BLaER1 treated with 17β-estradiol and CSF1 and Interleukin-3, amounts not matched to agents 10 nM and 100 nM (cell line): ENCODE measurements around the gene TM4SF4.

Source experiments
- H3K27ac ChIP-seq, 11 experiments: shearing (Covaris generic); formaldehyde crosslinking; 2 replicates each; pipeline ENCODE4 v1.8.1; 2022
- H3K27me3 ChIP-seq, 11 experiments: shearing (Covaris generic); formaldehyde crosslinking; 2 replicates each; pipeline ENCODE4 v1.8.1; 2022
- H3K36me3 ChIP-seq, 11 experiments: shearing (Covaris generic); formaldehyde crosslinking; 2 replicates each; pipeline ENCODE4 v1.8.1; 2022
- H3K4me1 ChIP-seq, 10 experiments: shearing (Covaris generic); formaldehyde crosslinking; 2 replicates each; pipeline ENCODE4 v1.8.1; 2022
- H3K4me2 ChIP-seq, 11 experiments: shearing (Covaris generic); formaldehyde crosslinking; 2 replicates each; pipeline ENCODE4 v1.8.1; 2022
- H3K4me3 ChIP-seq, 10 experiments: shearing (Covaris generic); formaldehyde crosslinking; 2 replicates each; pipeline ENCODE4 v1.8.1; 2022
- H3K9ac ChIP-seq, 11 experiments: shearing (Covaris generic); formaldehyde crosslinking; 2 replicates each; pipeline ENCODE4 v1.8.1; 2022
- H3K9me3 ChIP-seq, 11 experiments: shearing (Covaris generic); formaldehyde crosslinking; replicated peaks in 1 of 11; 2 replicates each; pipeline ENCODE4 v1.8.1; 2022
- H4K20me1 ChIP-seq, 11 experiments: shearing (Covaris generic); formaldehyde crosslinking; 2 replicates each; pipeline ENCODE4 v1.8.1; 2022
- Cebpa-rat ChIP-seq, 11 experiments: shearing (Covaris generic); IDR thresholded peaks; 2 replicates each; pipeline ENCODE4 v1.8.1; 2022

TM4SF4 gene

DNA sequence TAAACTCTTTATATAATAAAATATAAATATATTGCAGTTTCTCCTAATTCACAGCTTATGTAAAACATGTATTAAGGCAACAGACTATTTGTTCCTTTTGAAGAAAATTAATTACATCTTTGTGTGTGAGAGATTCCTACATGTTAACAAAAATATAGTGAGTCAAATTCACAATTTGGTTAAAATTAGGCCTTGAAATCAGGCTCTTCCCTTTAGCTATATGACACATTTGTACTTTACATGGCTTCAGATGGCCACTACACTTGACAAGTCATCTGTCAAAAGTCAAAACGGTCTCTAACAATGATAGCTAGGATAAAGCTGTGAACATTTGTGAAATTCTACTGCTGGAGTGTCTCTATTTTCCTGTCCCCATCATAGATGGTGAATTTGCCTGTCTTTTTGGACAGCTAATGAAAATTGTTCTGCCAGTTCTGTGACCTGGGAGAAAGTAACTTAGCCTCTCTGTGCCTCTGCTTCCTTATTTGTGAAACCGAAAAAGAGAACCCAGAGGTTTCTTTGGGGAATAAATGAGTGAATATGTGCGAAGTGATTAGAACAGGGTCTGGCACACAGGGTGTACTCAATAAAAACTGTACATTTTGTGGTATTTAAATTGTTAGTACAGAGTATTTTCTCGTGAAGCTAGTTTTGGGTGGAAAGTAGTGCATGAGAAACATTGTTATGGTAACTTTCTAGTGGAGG lies 23.6 kb downstream of the TM4SF4 start:
- H3K36me3 ChIP-seq: no peaks in the 10 kb centered on the region
- peaks cover 0 to 18% (median 0%) of the 10 kb centered on the region in 10 experiments; a peak in 3 of 20 replicates for H3K4me1 ChIP-seq
- no peaks in the 10 kb centered on the region for H3K27me3 ChIP-seq
- TF ChIP-seq Cebpa-rat (IDR thresholded peaks at IDR 0.05): no peak
- H4K20me1 ChIP-seq: no peaks in the 10 kb centered on the region
- no peak overlapping the region for H3K27ac ChIP-seq
- H3K4me3 ChIP-seq: no peak overlapping the region
- peak overlapping the region in 1 of 11 experiments; percentile 35; a peak in 1 of 22 replicates for H3K4me2 ChIP-seq
- no peaks in the 10 kb centered on the region for H3K9me3 ChIP-seq
- no peak overlapping the region for H3K9ac ChIP-seq

DNA sequence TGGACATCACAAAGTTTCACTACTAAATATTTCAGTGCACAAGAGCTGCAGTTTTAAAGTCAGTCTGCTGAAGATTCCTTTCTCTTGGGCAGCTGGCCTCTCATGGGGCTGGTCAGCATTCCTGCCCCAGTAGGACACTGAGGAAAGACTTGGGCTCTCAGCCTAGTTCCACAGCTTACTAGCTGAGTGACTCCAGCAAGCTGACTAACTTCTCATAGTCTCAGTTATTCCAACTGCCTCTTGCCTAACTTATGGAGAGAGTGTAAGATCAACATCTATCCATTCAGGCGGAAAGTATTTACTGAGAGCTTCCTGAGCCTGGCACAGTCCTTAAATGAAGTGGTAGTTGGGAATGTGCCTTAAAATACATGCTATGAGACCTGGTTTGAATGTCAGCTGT lies 27.0 kb downstream of the TM4SF4 start:
- Histone ChIP-seq H3K27me3 (no peaks in the 10 kb centered on the region), H3K4me1 (peaks cover 0 to 30% (median 0%) of the 10 kb centered on the region in 10 experiments; a peak in 6 of 20 replicates), H3K4me3 (no peak overlapping the region), H3K27ac (no peak overlapping the region), H4K20me1 (no peaks in the 10 kb centered on the region), H3K9ac (no peak overlapping the region), H3K9me3 (no peaks in the 10 kb centered on the region), H3K36me3 (no peaks in the 10 kb centered on the region), H3K4me2 (no peak overlapping the region)
- no peak for TF ChIP-seq Cebpa-rat (IDR thresholded peaks at IDR 0.05)

DNA sequence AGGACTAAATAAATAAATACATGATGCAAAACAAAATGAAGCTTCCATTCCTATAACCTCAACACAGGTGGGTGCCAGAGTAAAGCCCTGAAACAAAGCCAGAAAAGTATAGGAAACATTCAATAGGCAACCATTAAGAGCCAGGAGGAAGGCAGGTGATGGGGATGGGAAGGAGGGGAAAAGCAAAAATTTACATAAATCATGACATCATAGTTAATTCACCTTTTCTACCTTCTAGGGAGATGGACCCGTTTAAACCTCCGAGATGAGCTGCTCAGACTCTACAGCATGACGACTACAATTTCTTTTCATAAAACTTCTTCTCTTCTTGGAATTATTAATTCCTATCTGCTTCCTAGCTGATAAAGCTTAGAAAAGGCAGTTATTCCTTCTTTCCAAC lies 27.9 kb downstream of the TM4SF4 start:
- no peaks in the 10 kb centered on the region for H3K9me3 ChIP-seq
- H3K4me2 ChIP-seq: no peak overlapping the region
- peaks cover 0 to 40% (median under 1%) of the 10 kb centered on the region in 10 experiments; a peak in 10 of 20 replicates for H3K4me1 ChIP-seq
- H3K27me3 ChIP-seq: no peaks in the 10 kb centered on the region
- no peaks in the 10 kb centered on the region for H3K36me3 ChIP-seq
- H3K4me3 ChIP-seq: no peak overlapping the region
- TF ChIP-seq Cebpa-rat (IDR thresholded peaks at IDR 0.05): no peak
- H4K20me1 ChIP-seq: no peaks in the 10 kb centered on the region
- no peak overlapping the region for H3K9ac ChIP-seq
- no peak overlapping the region for H3K27ac ChIP-seq

DNA sequence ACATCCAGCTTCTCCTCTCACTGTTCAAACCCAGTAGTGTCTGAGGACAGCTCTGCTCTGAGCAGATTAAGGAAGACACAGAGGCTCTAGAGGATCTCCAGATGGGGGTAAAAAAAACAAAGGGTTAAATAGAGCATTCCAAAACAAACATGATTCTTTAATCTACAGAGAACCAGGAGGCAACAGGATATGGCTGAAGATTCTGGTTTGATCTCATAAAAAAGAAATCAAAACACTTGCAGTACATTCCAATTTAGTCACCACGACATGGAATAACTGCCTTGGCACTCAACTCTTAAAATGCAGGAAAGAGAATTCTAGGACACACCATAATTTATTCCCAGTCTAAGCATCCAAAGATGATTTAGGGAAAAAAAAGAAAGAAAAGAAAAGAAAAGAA lies 32.0 kb downstream of the TM4SF4 start:
- H4K20me1 ChIP-seq: no peaks in the 10 kb centered on the region
- no peaks in the 10 kb centered on the region for H3K27me3 ChIP-seq
- H3K4me3 ChIP-seq: no peak overlapping the region; a peak in 1 of 20 replicates
- H3K4me1 ChIP-seq: peaks cover 0 to 62% (median 6%) of the 10 kb centered on the region in 10 experiments; a peak in 10 of 20 replicates
- no peaks in the 10 kb centered on the region for H3K36me3 ChIP-seq
- peak overlapping the region in 2 of 11 experiments; percentile 47 to 70; a peak in 2 of 22 replicates for H3K9ac ChIP-seq
- no peaks in the 10 kb centered on the region for H3K9me3 ChIP-seq
- H3K27ac ChIP-seq: peak overlapping the region in 3 of 11 experiments; percentile 70 to 82 (median 79); a peak in 5 of 22 replicates
- no peak for TF ChIP-seq Cebpa-rat (IDR thresholded peaks at IDR 0.05)
- H3K4me2 ChIP-seq: peak overlapping the region in 3 of 11 experiments; percentile 82 to 92 (median 86); a peak in 6 of 22 replicates

DNA sequence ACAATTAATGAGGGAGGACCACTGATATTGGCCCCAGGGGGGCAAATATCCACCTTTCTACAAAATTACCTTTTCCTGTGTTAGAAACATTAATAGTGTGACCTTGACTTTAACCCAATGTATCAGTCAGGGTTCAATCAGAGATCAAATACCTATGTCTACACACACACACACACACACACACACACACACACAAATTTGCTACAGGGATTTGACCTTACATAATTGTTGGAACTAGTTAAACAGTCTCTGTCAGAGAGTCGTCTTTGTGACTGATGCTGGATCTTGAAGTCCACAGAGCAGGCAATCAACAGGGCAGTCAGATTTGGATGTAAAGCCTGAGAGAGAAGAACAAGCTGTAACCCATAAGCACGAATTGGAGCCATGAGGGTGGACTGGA lies 32.5 kb downstream of the TM4SF4 start:
- no peaks in the 10 kb centered on the region for H3K9me3 ChIP-seq
- no peak for TF ChIP-seq Cebpa-rat (IDR thresholded peaks at IDR 0.05)
- H3K36me3 ChIP-seq: no peaks in the 10 kb centered on the region
- H3K9ac ChIP-seq: peak overlapping the region in 4 of 11 experiments; percentile 46 to 70 (median 58); a peak in 5 of 22 replicates
- H4K20me1 ChIP-seq: no peaks in the 10 kb centered on the region
- no peak overlapping the region; a peak in 1 of 20 replicates for H3K4me3 ChIP-seq
- H3K27me3 ChIP-seq: no peaks in the 10 kb centered on the region
- H3K27ac ChIP-seq: peak overlapping the region in 4 of 11 experiments; percentile 70 to 82 (median 75); a peak in 8 of 22 replicates
- H3K4me2 ChIP-seq: peak overlapping the region in 4 of 11 experiments; percentile 60 to 92 (median 84); a peak in 8 of 22 replicates
- H3K4me1 ChIP-seq: peaks cover 0 to 62% (median 6%) of the 10 kb centered on the region in 10 experiments; a peak in 10 of 20 replicates

DNA sequence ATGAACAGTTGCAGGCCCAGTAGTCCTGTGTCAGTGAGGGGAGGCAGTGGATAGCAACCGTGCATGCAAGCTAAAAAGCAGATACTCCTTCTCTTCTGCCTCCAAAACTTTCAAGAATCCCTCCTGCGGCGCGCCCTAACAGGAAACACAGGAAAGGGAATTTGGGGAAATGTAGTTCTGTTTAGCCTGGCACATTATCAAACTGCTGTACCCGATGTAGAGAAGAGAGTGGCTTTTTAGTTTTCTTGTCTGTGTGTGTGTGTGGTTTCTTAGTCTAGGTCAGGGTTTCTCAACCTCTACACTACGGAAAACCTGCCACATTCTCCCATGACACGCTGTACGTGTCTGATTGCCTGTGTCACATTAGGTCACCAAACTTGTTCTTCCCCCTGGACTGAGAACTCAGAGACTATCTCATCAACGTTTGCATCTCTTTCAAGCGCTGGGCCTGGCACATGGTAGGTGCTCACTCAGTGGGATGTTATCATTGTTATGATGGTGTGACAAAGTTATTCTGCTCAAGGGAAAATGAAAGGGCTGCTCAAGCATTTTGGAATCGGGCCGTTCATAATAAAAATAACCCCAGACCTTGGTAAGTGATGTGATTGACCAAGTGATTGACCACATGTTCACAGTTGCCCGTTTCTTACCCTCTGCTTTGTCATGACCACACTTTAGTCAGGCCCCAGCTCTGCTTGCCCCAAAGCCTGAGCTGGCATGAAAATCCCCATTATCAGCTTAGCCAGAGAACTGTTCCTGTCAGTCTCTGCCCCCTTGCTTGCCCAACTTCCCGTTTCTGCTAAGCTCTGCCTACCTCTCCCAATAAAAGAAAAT lies 33.2 kb downstream of the TM4SF4 start:
- TF ChIP-seq Cebpa-rat (IDR thresholded peaks at IDR 0.05): peak in 1 of 11 experiments; percentile 19; a peak in 1 of 22 replicates
- no peaks in the 10 kb centered on the region for H3K9me3 ChIP-seq
- H3K4me3 ChIP-seq: 0 out of 20 replicates have a peak overlapping the region, but pooled peaks of 1 of the 10 experiments have one; percentile 1
- peak overlapping the region in 4 of 11 experiments; percentile 46 to 70 (median 58); a peak in 8 of 22 replicates for H3K9ac ChIP-seq
- H3K4me2 ChIP-seq: peak overlapping the region in 8 of 11 experiments; percentile 14 to 92 (median 60); a peak in 14 of 22 replicates
- H4K20me1 ChIP-seq: no peaks in the 10 kb centered on the region
- H3K27ac ChIP-seq: peak overlapping the region in 5 of 11 experiments; percentile 18 to 82 (median 71); a peak in 8 of 22 replicates
- no peaks in the 10 kb centered on the region for H3K36me3 ChIP-seq
- H3K27me3 ChIP-seq: no peaks in the 10 kb centered on the region
- peaks cover 0 to 62% (median 6%) of the 10 kb centered on the region in 10 experiments; a peak in 10 of 20 replicates for H3K4me1 ChIP-seq

DNA sequence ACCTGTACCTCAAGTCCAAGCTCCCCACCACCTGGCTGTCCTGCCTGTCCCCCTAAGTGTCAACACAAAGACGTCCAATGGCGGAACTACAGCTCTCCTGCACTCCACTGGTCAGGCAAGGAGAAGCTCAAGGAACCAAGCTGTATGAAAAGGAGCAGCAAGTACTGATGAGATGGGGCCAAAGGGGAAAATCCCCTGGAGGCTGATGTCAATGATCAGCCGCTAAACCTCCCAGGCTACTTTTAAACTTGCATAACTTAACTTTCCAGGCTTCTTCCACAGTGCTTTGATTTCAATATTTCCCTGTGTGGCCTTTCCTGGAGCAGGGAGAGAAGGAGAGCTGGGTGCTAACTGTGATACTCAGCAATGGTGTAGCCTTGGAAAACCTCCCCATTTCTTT lies 35.0 kb downstream of the TM4SF4 start:
- Histone ChIP-seq H3K27ac (peak overlapping the region in 4 of 11 experiments; percentile 19 to 82 (median 74); a peak in 5 of 22 replicates), H3K9me3 (no peaks in the 10 kb centered on the region)

DNA sequence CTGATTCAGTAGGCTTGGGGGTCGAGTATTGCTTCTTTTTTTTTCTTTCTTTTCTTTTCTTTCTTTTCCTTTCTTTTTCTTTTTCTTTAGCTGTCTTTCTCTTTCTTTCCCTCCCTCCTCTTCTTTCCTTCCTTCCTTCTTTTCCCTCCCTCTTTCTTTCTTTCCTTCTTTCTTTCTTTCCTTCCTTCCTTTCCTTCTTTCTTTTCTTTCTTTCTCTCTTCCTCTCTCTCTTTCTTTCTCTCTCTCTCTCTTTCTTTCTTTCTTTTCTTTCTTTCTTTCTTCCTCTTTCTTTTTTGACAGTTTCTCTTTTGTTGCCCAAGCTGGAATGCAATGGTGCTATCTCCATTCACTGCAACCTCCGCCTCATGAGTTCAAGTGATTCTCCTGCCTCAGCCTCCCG lies 36.0 kb downstream of the TM4SF4 start:
- no peak for TF ChIP-seq Cebpa-rat (IDR thresholded peaks at IDR 0.05)
- Histone ChIP-seq H3K27ac (no peak overlapping the region), H3K4me1 (peaks cover 0 to 55% (median 6%) of the 10 kb centered on the region in 10 experiments; a peak in 10 of 20 replicates), H3K27me3 (no peaks in the 10 kb centered on the region), H3K9me3 (no peaks in the 10 kb centered on the region), H4K20me1 (no peaks in the 10 kb centered on the region), H3K9ac (no peak overlapping the region), H3K4me3 (no peak overlapping the region), H3K36me3 (no peaks in the 10 kb centered on the region), H3K4me2 (peak overlapping the region in 3 of 11 experiments; percentile 82 to 92 (median 86); a peak in 5 of 22 replicates)

More for the DNA sequence above, 35.0 kb downstream of the TM4SF4 start:
- H3K9ac ChIP-seq: no peak overlapping the region
- H3K27me3 ChIP-seq: no peaks in the 10 kb centered on the region
- peaks cover 0 to 61% (median 6%) of the 10 kb centered on the region in 10 experiments; a peak in 10 of 20 replicates for H3K4me1 ChIP-seq
- TF ChIP-seq Cebpa-rat (IDR thresholded peaks at IDR 0.05): no peak
- no peaks in the 10 kb centered on the region for H4K20me1 ChIP-seq
- H3K36me3 ChIP-seq: no peaks in the 10 kb centered on the region
- peak overlapping the region in 3 of 11 experiments; percentile 82 to 92 (median 86); a peak in 6 of 22 replicates for H3K4me2 ChIP-seq
- no peak overlapping the region for H3K4me3 ChIP-seq
